Activated CD4-positive, alpha-beta memory T cell treated with anti-CD3 and anti-CD28 coated beads, Interleukin-2, amount 10 ng/mL, durations not matched to agents 7 days and 5 days (primary cell): Measurements from ENCODE around the gene INO80C. TPM values are rescaled to one million over a fixed set of nuclear protein-coding genes. Genes with fewer than 3 reads are reported as not detected.
"Not testable (repeated sequence)": the region's sequence is repeated elsewhere in the genome, so short reads cannot be mapped to it uniquely, and the experiment has no call there.

Experiments used
- CTCF ChIA-PET: fragments of 350-600 bp; sonication (Branson Sonifier 250); formaldehyde crosslinking; loops from one replicate; lab custom pipeline; 2021; ENCODE audit warnings: antibody characterized with exemption, inconsistent platforms; lab: Charles Lee
- POLR2A ChIA-PET: fragments of 350-600 bp; sonication (Branson Sonifier 250); formaldehyde crosslinking; loops from one replicate; lab custom pipeline; 2021; ENCODE audit warnings: antibody characterized with exemption; lab: Charles Lee
- DNase-seq: peaks from one replicate; pipeline ENCODE4 v3.0.0-alpha.2; 2020
- H3K27ac Mint-ChIP-seq: one replicate; pipeline ENCODE4 v1.8.0; 2021; ENCODE audit warnings: mild to moderate bottlenecking, mixed read lengths
- H3K27me3 Mint-ChIP-seq: one replicate; pipeline ENCODE4 v1.8.0; 2021; ENCODE audit warnings: mixed read lengths
- H3K36me3 Mint-ChIP-seq: one replicate; pipeline ENCODE4 v1.8.0; 2021; ENCODE audit warnings: low read depth, mixed read lengths
- H3K4me1 Mint-ChIP-seq: one replicate; pipeline ENCODE4 v1.8.0; 2021; ENCODE audit warnings: mixed read lengths
- H3K4me3 Mint-ChIP-seq: one replicate; pipeline ENCODE4 v1.8.0; 2021; ENCODE audit warnings: mild to moderate bottlenecking, mixed read lengths
- H3K9me3 Mint-ChIP-seq: one replicate; pipeline ENCODE4 v1.8.0; 2021; ENCODE audit warnings: mixed read lengths
- total RNA-seq, 2 experiments: library from RNA; stranded (reverse); gene quantifications; one replicate each; pipeline ENCODE4 v1.2.3, GENCODE V29; 2021

Gene INO80C
- total RNA-seq, 2 experiments from 2014 or later: 18.4 to 18.8 TPM

- H3K27me3 Mint-ChIP-seq: no peaks in the 10 kb centered on the region
- peaks cover 3% of the 10 kb centered on the region for H3K4me1 Mint-ChIP-seq
- H3K27ac Mint-ChIP-seq: no peak overlapping the region
- CTCF ChIA-PET: no interaction called here
- no peak overlapping the region for H3K4me3 Mint-ChIP-seq
- POLR2A ChIA-PET: no interaction called here
- no peaks in the 10 kb centered on the region for H3K36me3 Mint-ChIP-seq
- no peak for DNase-seq
- no peaks in the 10 kb centered on the region for H3K9me3 Mint-ChIP-seq
Measured at GRCh38 chr18:35460736-35461161, 37.0 kb downstream of the INO80C start.

GRCh38 chr18:35459997-35460396 lies 37.8 kb downstream of the INO80C start:
- Mint-ChIP-seq H3K27ac (no peak overlapping the region), H3K27me3 (no peaks in the 10 kb centered on the region), H3K4me3 (no peak overlapping the region), H3K9me3 (no peaks in the 10 kb centered on the region), H3K4me1 (peaks cover 3% of the 10 kb centered on the region), H3K36me3 (no peaks in the 10 kb centered on the region)
- ChIA-PET CTCF (no interaction called here), POLR2A (interaction anchor here (0.6 kb wide), 1 partner anchor 53 kb away, joined by 3 read pairs; no protein-coding TSS in a partner anchor)
- no peak for DNase-seq

- no peak overlapping the region for H3K4me3 Mint-ChIP-seq
- H3K36me3 Mint-ChIP-seq: no peaks in the 10 kb centered on the region
- POLR2A ChIA-PET: no interaction called here
- H3K27ac Mint-ChIP-seq: no peak overlapping the region
- no peaks in the 10 kb centered on the region for H3K9me3 Mint-ChIP-seq
- H3K27me3 Mint-ChIP-seq: no peaks in the 10 kb centered on the region
- CTCF ChIA-PET: no interaction called here
- peaks cover 3% of the 10 kb centered on the region for H3K4me1 Mint-ChIP-seq
- no peak for DNase-seq
Measured at GRCh38 chr18:35458677-35459441, 38.9 kb downstream of the INO80C start.

GRCh38 chr18:35458271-35458670 lies 39.5 kb downstream of the INO80C start:
- POLR2A ChIA-PET: no interaction called here
- no peak for DNase-seq
- no peak overlapping the region for H3K27ac Mint-ChIP-seq
- no peaks in the 10 kb centered on the region for H3K27me3 Mint-ChIP-seq
- H3K36me3 Mint-ChIP-seq: no peaks in the 10 kb centered on the region
- H3K9me3 Mint-ChIP-seq: no peaks in the 10 kb centered on the region
- no peak overlapping the region for H3K4me3 Mint-ChIP-seq
- H3K4me1 Mint-ChIP-seq: peaks cover 3% of the 10 kb centered on the region
- CTCF ChIA-PET: no interaction called here

- CTCF ChIA-PET: no interaction called here
- Mint-ChIP-seq H3K4me3 (no peak overlapping the region), H3K36me3 (no peaks in the 10 kb centered on the region), H3K27ac (no peak overlapping the region), H3K4me1 (peaks cover 3% of the 10 kb centered on the region), H3K27me3 (no peaks in the 10 kb centered on the region), H3K9me3 (no peaks in the 10 kb centered on the region)
- POLR2A ChIA-PET: no interaction called here
- no peak for DNase-seq
Measured at GRCh38 chr18:35457140-35457704, 40.5 kb downstream of the INO80C start.

- Mint-ChIP-seq H3K4me3 (no peak overlapping the region), H3K36me3 (no peaks in the 10 kb centered on the region), H3K4me1 (peaks cover 3% of the 10 kb centered on the region), H3K27me3 (no peaks in the 10 kb centered on the region), H3K9me3 (no peaks in the 10 kb centered on the region), H3K27ac (no peak overlapping the region)
- ChIA-PET POLR2A (no interaction called here), CTCF (no interaction called here)
- no peak for DNase-seq
Measured at GRCh38 chr18:35455926-35456763, 41.6 kb downstream of the INO80C start.

- H3K27ac Mint-ChIP-seq: no peak overlapping the region
- H3K27me3 Mint-ChIP-seq: peaks cover 4% of the 10 kb centered on the region
- H3K9me3 Mint-ChIP-seq: no peaks in the 10 kb centered on the region
- ChIA-PET POLR2A (no interaction called here), CTCF (no interaction called here)
- DNase-seq: no peak
- no peaks in the 10 kb centered on the region for H3K36me3 Mint-ChIP-seq
- H3K4me3 Mint-ChIP-seq: no peak overlapping the region
- peaks cover 3% of the 10 kb centered on the region for H3K4me1 Mint-ChIP-seq
Measured at GRCh38 chr18:35454803-35455202, 43.0 kb downstream of the INO80C start.

GRCh38 chr18:35453065-35453464 lies 44.7 kb downstream of the INO80C start:
- H3K9me3 Mint-ChIP-seq, CTCF ChIA-PET, DNase-seq, POLR2A ChIA-PET, H3K4me1 Mint-ChIP-seq, H3K27me3 Mint-ChIP-seq, H3K36me3 Mint-ChIP-seq, H3K27ac Mint-ChIP-seq, H3K4me3 Mint-ChIP-seq: not testable (repeated sequence)

- H3K9me3 Mint-ChIP-seq: no peaks in the 10 kb centered on the region
- H3K27me3 Mint-ChIP-seq: peaks cover 4% of the 10 kb centered on the region
- H3K27ac Mint-ChIP-seq: no peak overlapping the region
- ChIA-PET POLR2A (no interaction called here), CTCF (no interaction called here)
- no peaks in the 10 kb centered on the region for H3K36me3 Mint-ChIP-seq
- DNase-seq: no peak
- H3K4me1 Mint-ChIP-seq: no peaks in the 10 kb centered on the region
- H3K4me3 Mint-ChIP-seq: no peak overlapping the region
Measured at GRCh38 chr18:35451916-35452315, 45.8 kb downstream of the INO80C start.

GRCh38 chr18:35451032-35451431 lies 46.7 kb downstream of the INO80C start:
- Mint-ChIP-seq H3K4me1 (no peaks in the 10 kb centered on the region), H3K27me3 (peaks cover 4% of the 10 kb centered on the region), H3K36me3 (no peaks in the 10 kb centered on the region), H3K4me3 (no peak overlapping the region), H3K9me3 (no peaks in the 10 kb centered on the region), H3K27ac (no peak overlapping the region)
- ChIA-PET POLR2A (no interaction called here), CTCF (no interaction called here)
- DNase-seq: no peak

GRCh38 chr18:35444636-35445035 lies 53.1 kb downstream of the INO80C start:
- Mint-ChIP-seq H3K36me3 (no peaks in the 10 kb centered on the region), H3K4me3 (no peak overlapping the region), H3K27ac (no peak overlapping the region), H3K27me3 (no peaks in the 10 kb centered on the region), H3K9me3 (no peaks in the 10 kb centered on the region), H3K4me1 (peaks cover 2% of the 10 kb centered on the region)
- POLR2A ChIA-PET: no interaction called here
- CTCF ChIA-PET: no interaction called here
- DNase-seq: no peak

GRCh38 chr18:35443847-35444246 lies 53.9 kb downstream of the INO80C start:
- no peaks in the 10 kb centered on the region for H3K27me3 Mint-ChIP-seq
- no peaks in the 10 kb centered on the region for H3K36me3 Mint-ChIP-seq
- DNase-seq: no peak
- ChIA-PET POLR2A (no interaction called here), CTCF (interaction anchor here (0.7 kb wide), 1 partner anchor 58 kb away, joined by 3 read pairs; no protein-coding TSS in a partner anchor)
- H3K9me3 Mint-ChIP-seq: no peaks in the 10 kb centered on the region
- H3K27ac Mint-ChIP-seq: no peak overlapping the region
- H3K4me1 Mint-ChIP-seq: peaks cover 2% of the 10 kb centered on the region
- no peak overlapping the region for H3K4me3 Mint-ChIP-seq

GRCh38 chr18:35443434-35443833 lies 54.3 kb downstream of the INO80C start:
- no peaks in the 10 kb centered on the region for H3K36me3 Mint-ChIP-seq
- ChIA-PET CTCF (no interaction called here), POLR2A (no interaction called here)
- no peaks in the 10 kb centered on the region for H3K9me3 Mint-ChIP-seq
- DNase-seq: no peak
- H3K4me1 Mint-ChIP-seq: peaks cover 2% of the 10 kb centered on the region
- H3K27ac Mint-ChIP-seq: no peak overlapping the region
- no peaks in the 10 kb centered on the region for H3K27me3 Mint-ChIP-seq
- no peak overlapping the region for H3K4me3 Mint-ChIP-seq
